ENCODE results near the gene HLA-DRA. TPM values are rescaled to one million over a fixed set of nuclear protein-coding genes. Genes with fewer than 3 reads are reported as not detected.
"Not testable (repeated sequence)": the region's sequence is repeated elsewhere in the genome, so short reads cannot be mapped to it uniquely, and the experiment has no call there.

The HLA-DRA gene
- total RNA-seq, 4 donors from 2014 or later = 93.9 to 223 (median 113) TPM

DNA sequence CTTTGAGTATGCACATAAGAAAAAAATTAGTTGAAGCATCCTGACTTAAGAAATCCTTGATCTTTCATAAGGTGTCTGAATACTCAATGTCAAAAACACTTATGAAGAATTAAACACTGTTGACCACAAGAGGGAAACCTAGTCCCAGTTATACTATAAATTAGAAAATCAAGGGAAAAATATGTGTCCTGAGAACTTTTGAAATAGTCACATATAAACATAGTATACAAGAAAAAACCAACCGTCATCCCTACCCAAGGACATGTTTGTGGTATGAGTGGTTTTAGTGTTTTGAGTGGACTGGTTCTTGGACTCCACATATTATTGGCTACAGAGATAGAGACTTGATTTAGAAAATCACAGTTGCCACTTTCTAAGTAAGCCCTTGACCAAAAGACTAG lies 7.6 kb upstream of the HLA-DRA start:
- TF ChIP-seq POLR2A (IDR thresholded peaks at IDR 0.05; ENCODE audit: low read depth) = no peak
- TF ChIP-seq, protein P1, sequence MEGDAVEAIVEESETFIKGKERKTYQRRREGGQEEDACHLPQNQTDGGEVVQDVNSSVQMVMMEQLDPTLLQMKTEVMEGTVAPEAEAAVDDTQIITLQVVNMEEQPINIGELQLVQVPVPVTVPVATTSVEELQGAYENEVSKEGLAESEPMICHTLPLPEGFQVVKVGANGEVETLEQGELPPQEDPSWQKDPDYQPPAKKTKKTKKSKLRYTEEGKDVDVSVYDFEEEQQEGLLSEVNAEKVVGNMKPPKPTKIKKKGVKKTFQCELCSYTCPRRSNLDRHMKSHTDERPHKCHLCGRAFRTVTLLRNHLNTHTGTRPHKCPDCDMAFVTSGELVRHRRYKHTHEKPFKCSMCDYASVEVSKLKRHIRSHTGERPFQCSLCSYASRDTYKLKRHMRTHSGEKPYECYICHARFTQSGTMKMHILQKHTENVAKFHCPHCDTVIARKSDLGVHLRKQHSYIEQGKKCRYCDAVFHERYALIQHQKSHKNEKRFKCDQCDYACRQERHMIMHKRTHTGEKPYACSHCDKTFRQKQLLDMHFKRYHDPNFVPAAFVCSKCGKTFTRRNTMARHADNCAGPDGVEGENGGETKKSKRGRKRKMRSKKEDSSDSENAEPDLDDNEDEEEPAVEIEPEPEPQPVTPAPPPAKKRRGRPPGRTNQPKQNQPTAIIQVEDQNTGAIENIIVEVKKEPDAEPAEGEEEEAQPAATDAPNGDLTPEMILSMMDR (IDR thresholded peaks at IDR 0.05) = peak; percentile 28 to 47 (median 39)
- Histone ChIP-seq H3K9me3 (no peaks in the 10 kb centered on the region), H3K27ac (replicated peaks in 1 of 4) (no peak overlapping the region), H3K27me3 (peaks cover 0 to 17% (median 0%) of the 10 kb centered on the region in 4 donors), H3K36me3 (no peaks in the 10 kb centered on the region), H3K4me3 (no peak overlapping the region), H3K4me1 (no peaks in the 10 kb centered on the region)
- 3% methylated on average over 1 of the region's 1 CpG for WGBS
- intact Hi-C loops (cut with DNase I) = loop anchor here (5.0 kb wide), 1 partner anchor 270 kb away; no protein-coding TSS in a partner anchor
- DNase-seq (ENCODE audit: extremely low spot score) = no peak

DNA sequence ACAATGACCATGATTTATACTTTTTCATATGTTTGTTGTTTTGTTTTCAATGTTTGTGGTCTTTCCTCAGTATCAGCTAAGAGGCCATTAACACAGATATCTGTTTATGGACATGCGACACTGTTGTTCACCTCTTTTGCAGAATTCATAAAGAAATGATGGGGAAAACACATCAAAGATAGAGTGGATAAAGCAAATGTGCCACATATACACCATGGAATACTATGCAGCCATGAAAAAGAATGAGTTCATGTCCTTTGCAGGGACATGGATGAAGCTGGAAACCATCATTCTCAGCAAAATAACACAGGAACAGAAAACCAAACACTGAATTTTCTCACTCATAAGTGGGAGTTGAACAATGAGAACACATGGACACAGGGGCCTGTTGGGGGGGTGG lies 5.7 kb upstream of the HLA-DRA start:
- not testable (repeated sequence) for DNase-seq (ENCODE audit: extremely low spot score); H3K27ac ChIP-seq (replicated peaks in 1 of 4); H3K4me1 ChIP-seq; H3K9me3 ChIP-seq; H3K4me3 ChIP-seq; H3K36me3 ChIP-seq
- intact Hi-C loops (cut with DNase I) = loop anchor here (5.0 kb wide), 1 partner anchor 268 kb away; no protein-coding TSS in a partner anchor
- 83% methylated on average over 1 of the region's 1 CpG for WGBS
- H3K27me3 ChIP-seq = peaks cover 0 to 17% (median 0%) of the 10 kb centered on the region in 4 donors

DNA sequence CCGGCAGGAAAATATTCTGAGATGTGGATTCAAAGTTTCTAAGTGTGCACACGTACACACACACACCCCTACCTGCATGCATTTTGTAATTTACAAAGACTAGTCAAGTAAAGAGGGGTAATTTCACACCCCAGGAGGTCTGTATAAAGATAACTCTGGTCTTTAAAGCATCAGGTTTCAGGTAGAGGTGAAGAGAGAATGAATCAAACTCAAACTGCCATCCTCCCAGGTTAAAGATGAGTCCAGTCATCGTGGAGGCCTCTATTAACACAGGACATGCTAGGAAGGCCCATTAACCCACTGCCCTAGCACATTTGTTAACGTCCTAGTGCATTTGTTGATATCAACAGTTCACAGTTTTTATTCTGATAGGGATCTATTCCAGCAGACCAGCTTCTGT lies 3.5 kb upstream of the HLA-DRA start:
- no peaks in the 10 kb centered on the region for H3K9me3 ChIP-seq
- intact Hi-C loops (cut with DNase I) = no loop called here
- TF ChIP-seq POLR2A (IDR thresholded peaks at IDR 0.05; ENCODE audit: low read depth) = no peak
- no peak for TF ChIP-seq EP300 (IDR thresholded peaks at IDR 0.05)
- TF ChIP-seq, protein P1 (IDR thresholded peaks at IDR 0.05) = no peak
- TF ChIP-seq POLR2AphosphoS5 (IDR thresholded peaks at IDR 0.05) = no peak
- peaks cover 0 to 12% (median 0%) of the 10 kb centered on the region in 4 donors for H3K27me3 ChIP-seq
- 71% methylated on average over 4 of the region's 4 CpGs for WGBS
- H3K27ac ChIP-seq (replicated peaks in 1 of 4) = no peak overlapping the region
- H3K4me1 ChIP-seq = peaks cover 0 to 3% (median 0%) of the 10 kb centered on the region in 4 donors
- H3K36me3 ChIP-seq = no peaks in the 10 kb centered on the region
- no peak for DNase-seq (ENCODE audit: extremely low spot score)
- H3K4me3 ChIP-seq = no peak overlapping the region

DNA sequence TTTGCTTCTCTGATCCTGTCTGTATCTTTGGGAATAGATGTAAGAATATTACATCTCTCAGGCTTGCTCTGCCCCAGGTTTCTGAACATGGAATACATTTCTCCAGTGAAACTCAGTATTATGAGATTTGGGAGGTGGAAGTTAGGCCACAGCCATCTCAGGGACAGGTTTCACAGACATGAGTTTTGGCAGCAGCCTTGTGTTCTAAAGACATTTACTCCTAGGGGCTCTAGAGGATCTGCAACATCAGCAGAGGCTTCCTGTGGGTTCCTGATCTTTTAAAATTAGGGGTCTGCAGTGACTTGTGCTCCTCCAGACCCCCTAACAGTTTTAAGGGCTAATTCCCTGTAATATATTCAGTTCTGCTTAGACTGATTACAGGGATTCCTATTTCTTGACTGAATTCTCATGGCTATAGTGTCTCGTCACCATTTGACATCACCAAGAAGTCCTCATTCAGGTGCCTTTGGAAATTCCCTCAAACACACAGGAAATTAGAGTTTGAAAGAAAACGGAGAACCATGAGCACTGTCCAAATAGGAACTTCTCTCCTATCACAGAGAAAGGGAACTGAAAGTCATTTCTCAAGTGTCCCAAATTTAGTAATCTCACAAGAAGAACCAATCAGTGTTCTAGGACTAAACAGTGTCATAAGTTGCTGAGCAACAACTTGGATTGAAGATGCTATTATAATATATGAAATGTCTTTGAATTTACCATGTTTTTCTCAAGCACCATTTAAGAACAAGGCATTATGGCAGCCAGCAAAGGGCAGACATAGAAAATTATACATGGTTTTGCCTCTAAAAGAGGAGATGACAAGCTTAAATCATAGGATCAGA lies 2.5 kb upstream of the HLA-DRA start:
- H3K4me1 ChIP-seq = peaks cover 0 to 3% (median 0%) of the 10 kb centered on the region in 4 donors
- intact Hi-C loops (cut with DNase I) = no loop called here
- H3K27ac ChIP-seq (replicated peaks in 1 of 4) = peak overlapping the region in 3 of 4 donors; percentile 23 to 64 (median 41)
- WGBS = 66% methylated on average over 2 of the region's 2 CpGs
- no peaks in the 10 kb centered on the region for H3K36me3 ChIP-seq
- no peaks in the 10 kb centered on the region for H3K9me3 ChIP-seq
- DNase-seq (ENCODE audit: extremely low spot score) = no peak
- peaks cover 0 to 12% (median 0%) of the 10 kb centered on the region in 4 donors for H3K27me3 ChIP-seq
- TF ChIP-seq, protein P1 (IDR thresholded peaks at IDR 0.05) = no peak
- TF ChIP-seq POLR2AphosphoS5 (IDR thresholded peaks at IDR 0.05) (peak in 1 of 2 donors; percentile 50), EP300 (IDR thresholded peaks at IDR 0.05) (no peak)
- H3K4me3 ChIP-seq = no peak overlapping the region

DNA sequence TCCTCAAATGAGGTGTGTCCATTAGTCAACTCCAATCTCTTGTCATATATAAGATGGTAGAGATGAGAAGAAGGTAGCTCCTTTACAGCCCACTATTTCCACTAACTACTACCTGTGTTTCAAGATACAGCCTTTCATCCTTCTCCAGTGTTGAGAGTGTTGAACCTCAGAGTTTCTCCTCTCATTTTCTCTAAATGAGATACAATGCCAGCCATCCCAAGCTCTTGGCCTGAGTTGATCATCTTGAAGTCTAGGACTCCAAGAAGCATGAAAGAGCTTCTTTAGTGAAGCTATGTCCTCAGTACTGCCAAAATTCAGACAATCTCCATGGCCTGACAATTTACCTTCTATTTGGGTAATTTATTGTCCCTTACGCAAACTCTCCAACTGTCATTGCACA lies 548 bp upstream of the HLA-DRA start:
- Histone ChIP-seq H3K27ac (replicated peaks in 1 of 4) (peak overlapping the region in 2 of 4 donors; percentile 33 to 70), H3K4me1 (peaks cover 0 to 3% (median 0%) of the 10 kb centered on the region in 4 donors), H3K4me3 (peak overlapping the region in 1 of 4 donors; percentile 41), H3K27me3 (peaks cover 0 to 3% (median 0%) of the 10 kb centered on the region in 4 donors), H3K9me3 (no peaks in the 10 kb centered on the region), H3K36me3 (peaks cover 0 to 4% (median 0%) of the 10 kb centered on the region in 4 donors)
- DNase-seq (ENCODE audit: extremely low spot score) = no peak
- 96% methylated on average over 1 of the region's 1 CpG for WGBS
- TF ChIP-seq, protein P1 (IDR thresholded peaks at IDR 0.05) = no peak
- TF ChIP-seq POLR2AphosphoS5 (IDR thresholded peaks at IDR 0.05) (no peak), POLR2A (IDR thresholded peaks at IDR 0.05; ENCODE audit: low read depth) (no peak), EP300 (IDR thresholded peaks at IDR 0.05) (no peak)
- intact Hi-C loops (cut with DNase I) = no loop called here

All from esophagus muscularis mucosa (tissue), 4 donors.